Measurements from ENCODE around the gene SCN1B.
"Not testable (repeated sequence)": the region's sequence is repeated elsewhere in the genome, so short reads cannot be mapped to it uniquely, and the experiment has no call there.

SCN1B gene

DNA sequence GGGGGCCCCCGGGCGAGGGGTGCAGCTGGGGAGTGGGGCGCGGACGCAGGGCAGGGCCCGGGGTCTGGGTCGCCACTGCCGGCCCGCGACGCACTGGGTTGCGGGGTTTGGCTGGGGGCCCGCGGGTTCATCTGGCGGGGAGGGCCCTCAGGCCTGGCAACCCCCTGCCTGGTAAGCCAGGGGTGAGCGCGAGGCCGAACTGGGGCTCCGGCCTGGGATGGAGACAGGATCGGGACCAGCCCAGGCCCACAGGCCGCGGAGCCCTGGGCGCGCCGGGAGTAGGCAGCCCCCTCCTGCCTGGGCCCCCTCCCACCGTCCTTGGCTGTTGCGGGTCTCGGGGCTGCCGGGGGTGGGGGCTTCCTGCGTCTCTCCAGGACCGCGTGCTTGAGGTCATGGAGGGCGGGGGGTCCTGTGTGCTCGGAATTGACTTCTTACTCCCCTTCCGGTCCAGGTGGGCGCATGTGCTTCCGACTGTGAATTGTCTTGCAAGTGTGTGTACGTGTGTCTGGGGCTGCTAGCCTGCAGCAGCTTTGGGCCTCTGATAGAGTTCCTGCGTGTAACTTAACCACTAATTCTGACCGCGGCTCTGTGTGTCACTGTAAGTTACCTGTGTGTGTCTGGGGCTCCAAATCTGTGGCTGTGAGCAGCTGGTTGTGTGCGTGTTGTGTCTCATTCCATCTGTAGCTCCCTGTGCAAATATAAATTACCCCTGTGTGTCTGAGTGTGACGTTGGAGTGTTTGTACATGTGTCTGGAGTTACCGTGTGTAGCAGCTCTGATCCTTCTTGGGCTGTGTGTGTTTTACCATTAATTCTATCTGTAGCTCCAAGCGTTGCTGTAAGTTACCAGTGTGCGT, 29.4 kb upstream of the SCN1B start:
- peak in 9 of 56 donors; percentile 6 to 53 (median 20) for DNase-seq

DNA sequence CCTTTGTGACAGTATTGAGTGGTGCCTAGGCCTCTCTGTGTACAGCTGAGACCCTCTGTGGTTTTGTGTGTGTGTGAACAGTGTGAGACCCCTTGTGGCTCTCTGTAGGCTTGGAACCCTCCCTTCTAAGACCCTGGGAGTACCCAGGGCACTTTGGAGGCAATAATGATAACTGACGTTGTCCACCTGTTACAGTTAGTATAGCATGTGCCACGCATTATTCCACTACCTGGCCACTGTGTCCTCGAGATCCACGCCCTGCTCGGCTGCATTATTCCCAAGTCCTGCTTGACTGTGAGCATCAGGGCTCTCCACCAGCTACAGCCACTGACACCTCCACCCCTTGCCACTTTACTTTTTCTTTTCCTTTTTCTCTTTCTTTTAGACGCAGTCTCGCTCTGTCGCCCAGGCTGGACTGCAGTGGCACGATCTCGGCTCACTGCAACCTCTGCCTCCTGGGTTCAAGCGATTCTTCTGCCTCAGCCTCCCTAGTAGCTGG, 28.2 kb upstream of the SCN1B start:
- DNase-seq = no peak

DNA sequence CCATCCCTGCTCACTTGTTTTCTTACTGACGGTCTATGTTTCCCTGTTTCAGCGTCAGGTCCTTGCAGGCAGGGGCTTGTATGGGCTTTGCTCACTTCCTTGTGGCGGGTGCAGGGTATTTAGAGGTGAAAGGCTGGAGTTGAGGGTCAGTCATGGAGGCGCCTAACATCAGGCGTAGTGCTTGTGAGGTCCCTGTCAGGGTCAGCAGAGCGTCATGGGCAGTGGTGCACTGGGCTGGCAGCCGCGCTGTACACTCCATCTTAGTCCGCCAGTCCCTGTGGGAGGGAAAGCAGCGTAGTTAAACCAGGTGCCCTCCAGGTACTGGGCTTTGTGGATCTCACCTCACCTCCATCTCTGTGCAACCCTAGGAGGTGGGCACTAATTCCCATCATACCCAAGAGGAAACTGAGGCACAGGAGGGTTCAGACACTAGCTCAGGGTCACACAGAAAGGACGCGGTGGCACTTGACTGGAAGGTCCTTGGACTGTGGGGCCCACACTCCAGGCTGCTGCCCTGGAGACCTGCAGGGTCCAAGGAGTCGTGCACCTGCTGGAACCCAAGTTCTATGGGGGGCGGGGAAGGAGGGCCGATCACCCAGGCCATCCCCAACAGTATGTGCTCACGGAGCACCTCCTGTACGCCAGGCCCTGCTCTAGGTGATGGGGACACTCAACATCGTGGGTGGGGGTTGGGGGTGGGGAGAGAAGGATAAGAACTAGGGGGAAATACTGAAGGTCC, 25.6 kb upstream of the SCN1B start:
- no peak for DNase-seq

DNA sequence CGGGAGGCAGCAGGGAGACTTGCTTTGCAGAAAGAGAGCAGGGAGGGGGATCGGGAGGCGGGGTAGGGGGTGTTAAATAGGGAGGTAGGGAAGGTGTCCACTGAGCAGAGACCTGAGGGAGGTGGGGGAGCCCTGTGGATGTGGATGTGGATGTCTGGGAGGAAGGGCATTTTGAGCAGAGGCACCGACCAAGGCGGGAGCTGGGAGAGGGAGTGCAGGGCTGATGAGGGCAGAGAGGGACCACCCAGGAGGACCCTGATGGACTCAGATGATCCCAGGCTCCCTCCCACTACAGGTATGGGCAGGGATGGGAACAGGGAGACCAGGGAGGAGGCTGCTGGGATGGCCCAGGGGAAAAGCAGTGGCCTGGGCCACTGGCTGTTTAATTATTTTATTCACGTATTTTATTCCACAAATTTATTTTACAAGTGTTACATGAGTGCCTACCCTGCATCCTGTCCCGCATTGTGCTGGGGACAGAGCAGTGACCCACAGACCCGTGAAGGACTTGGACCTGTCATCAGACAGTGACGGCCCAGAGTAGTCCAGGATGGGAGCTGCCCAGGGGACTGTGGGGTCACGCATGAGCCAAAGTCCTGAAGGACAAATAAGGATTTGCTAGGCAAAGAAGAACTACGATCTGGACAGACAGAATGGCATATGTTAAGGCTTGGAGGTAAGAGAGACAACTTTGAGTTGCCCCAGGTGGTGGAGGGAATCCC, 24.9 kb upstream of the SCN1B start:
- no peak for DNase-seq

DNA sequence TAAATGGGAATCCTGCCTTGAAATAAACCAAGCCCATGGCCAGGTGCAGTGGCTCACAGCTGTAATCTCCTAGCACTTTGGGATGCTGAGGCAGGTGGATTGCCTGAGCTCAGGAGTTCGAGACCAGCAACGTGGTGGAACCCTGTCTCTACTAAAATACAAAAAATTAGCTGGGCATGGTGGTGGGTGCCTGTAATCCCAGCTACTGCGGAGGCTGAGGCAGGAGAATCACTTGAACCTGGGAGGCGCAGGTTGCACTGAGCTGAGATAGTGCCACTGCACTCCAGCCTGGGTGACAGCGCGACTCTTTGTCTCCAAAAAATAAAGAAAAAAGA, 24.3 kb upstream of the SCN1B start:
- not testable (repeated sequence) for DNase-seq

DNA sequence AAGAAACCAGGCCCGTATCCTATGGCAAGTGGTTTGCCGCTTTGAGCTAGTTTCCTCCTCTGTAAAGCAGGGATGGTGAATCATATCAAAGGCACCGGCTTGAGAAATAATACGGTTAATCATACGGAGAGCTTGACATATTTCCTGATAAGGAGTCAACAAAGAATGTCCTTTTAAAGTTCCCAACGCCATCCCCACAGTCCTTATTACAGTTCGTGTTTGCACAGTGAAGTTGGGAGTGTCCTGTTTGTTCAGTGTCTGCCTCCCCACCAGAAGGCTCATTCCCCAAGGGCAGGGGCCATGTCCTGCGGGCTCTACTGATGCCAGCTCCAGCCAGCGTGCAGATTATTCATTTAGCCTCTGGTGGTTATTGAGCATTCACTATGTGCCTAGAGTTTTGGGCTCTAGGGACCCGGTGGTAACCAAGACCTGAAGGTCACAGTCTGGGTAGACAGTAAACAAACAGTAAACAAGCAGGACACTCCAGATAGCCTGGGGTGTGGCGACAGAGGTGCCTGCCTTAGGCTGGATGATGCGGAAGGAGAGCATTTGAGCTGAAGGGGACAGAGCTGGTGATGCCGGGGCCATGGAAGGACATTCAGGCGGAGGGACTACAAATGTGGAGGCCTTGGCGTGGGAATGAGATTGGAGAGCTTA, 23.8 kb upstream of the SCN1B start:
- no peak for DNase-seq

DNA sequence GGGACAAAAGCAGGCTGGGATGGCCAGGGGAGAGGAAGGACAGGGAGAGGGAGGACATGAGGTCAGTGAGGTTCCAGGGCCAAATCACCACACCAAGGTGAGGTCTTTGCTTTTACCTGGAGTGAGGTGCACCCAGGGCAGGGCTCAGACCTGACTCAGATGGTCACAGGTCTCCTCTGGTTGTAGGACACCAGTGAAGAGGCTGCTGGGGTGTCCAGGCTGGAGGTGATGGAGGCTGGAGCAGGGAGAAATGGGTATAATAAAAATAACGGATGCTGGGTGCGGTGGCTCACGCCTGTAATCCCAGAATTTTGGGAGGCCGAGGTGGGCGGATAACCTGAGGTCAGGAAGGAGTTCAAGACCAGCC, 23.3 kb upstream of the SCN1B start:
- no peak for DNase-seq

DNA sequence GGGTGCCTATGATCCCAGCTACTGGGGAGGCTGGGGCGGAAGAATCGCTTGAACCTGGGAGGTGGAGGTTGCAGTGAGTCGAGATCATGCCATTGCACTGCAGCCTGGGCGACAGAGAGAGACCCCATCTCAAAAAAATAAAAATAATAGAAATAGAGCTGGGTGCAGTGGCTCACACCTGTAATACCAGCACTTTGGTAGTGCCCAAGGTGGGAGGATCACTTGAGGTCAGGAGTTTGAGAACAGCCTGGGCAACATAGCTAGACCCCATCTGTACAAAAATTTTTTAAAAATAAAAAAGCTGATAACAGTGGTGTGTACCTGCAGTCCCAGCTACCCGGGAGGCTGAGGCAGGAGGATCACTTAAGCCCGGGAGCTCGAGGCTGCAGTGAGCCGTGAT, 22.8 kb upstream of the SCN1B start:
- not testable (repeated sequence) for DNase-seq

DNA sequence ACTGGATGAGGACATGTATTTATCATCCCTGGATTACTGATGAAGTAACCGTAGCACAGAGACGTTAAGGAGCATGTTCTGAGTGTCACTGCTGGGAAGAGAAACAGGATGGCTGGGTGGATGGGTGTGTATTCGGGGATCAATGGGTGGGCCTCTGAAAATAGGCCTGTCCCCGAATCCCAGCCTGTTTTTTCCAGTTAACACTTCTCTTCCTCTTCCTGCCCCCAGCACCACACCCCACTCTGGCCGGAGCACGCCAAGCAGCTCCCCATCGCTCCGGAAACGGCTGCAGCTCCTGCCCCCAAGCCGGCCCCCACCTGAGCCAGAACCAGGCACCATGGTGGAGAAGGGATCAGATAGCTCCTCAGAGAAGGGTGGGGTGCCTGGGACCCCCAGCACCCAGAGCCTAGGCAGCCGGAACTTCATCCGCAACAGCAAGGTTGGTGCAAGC, 21.4 kb upstream of the SCN1B start:
- DNase-seq = no peak

DNA sequence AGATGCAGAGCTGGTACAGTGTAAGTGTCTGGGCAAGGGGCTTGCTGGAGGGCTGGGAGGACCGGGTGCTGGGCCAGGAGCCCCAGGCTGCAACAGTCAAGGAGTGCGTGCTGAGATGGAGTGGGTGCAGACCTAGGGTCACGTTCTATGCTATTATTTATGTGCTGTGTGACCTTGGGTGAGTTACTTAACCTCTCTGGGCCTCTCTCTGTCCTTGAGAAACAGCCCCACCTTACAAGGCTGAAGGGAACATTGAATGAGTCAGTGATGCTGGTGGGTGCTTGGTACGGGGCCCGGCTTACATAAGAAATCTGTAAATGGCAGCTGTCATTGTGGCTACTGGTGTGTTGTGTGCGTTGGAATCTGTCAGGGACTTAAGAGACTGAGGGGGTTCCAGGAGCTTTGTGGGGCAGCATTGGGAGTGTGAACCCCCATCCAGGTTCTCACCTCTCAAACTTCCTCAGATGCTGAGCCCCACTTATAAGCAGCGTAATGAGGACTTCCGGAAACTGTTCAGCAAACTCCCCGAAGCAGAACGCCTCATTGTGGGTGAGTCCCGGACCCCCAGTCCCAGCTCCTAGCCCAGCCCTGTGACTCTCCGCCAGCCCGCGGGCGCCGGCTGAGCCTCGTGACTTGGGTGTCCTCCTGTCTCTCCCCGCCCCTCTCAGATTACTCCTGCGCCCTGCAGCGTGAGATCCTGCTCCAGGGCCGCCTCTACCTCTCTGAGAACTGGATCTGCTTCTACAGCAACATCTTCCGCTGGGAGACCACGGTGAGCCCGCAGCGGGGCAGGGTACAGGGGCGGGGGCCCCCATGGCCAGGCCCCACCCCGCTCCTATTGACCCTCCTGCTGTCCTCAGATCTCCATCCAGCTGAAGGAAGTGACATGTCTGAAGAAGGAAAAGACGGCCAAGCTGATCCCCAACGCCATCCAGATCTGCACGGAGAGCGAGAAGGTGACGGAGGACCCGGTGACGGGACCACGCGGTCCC, 20.6 kb upstream of the SCN1B start:
- no peak for DNase-seq

DNA sequence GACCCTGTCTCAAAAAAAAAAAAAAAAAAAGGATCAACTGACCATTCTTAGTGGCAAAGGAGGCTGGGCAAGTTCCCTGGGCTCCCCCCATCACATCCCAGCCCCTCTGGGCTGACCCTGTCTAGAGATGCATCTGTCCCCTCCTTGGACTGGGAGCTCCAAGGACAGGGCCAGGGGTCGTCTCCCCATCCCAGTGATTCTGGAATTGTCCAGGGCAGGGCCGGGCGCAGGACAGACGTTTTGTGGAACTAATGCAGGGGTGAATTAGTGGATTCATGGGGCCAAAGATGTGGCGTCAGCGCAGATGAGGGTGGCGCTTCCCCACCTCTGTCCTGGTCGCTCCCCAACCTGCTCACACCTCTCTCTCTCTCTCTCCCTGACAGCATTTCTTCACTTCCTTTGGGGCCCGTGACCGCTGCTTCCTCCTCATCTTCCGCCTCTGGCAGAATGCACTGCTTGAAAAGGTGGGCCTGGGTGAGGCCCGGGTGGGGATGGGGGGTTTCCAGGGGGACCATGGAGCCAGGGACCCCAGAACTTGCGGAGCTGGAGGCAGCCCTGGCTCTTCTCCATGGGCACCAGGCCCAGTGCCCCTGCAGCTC, 19.1 kb upstream of the SCN1B start:
- DNase-seq = no peak

DNA sequence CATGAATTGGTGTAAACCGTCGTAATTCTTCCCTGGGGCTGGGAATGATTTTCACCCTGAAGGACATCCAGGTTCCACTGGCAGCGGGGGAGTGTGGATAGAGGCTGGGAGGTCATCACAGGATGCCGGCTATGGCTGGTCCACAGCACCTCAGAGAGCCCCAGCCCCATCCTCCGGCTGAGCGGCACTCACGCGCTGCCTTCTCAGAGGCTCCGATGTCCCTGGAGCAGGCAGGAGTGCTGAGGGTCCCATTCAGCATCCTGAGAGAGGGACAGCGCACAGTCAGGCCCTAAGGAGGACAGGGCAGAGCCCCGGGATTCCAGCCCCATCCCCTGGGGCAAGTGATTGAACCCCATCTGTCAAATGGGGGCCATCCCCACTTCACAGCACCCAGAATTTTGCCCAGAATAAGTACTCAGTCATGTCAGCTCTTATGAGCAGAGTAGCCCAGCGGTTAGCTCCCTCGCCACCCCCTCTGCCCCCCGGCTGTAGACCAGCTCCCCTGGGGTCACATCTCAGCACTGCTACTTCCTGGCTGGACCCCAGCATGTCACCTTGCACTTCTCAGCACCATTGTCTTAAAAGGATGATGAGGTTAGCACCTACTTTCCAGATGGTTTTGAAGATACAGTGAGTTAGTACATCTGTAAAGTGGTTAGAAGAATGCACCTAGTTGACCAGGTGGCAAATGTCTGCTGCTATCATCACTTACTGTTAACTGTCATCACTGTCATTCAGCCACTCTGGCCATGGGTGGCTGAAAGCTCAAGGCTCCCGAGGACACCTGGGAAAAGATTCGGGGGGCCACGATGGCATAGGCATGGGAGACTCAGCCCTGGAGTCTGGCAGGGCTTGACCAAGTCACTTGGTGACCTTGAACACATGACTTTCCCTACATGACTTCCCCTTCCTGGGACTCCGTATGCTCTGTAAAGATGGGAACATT, 18.3 kb upstream of the SCN1B start:
- no peak for DNase-seq

DNA sequence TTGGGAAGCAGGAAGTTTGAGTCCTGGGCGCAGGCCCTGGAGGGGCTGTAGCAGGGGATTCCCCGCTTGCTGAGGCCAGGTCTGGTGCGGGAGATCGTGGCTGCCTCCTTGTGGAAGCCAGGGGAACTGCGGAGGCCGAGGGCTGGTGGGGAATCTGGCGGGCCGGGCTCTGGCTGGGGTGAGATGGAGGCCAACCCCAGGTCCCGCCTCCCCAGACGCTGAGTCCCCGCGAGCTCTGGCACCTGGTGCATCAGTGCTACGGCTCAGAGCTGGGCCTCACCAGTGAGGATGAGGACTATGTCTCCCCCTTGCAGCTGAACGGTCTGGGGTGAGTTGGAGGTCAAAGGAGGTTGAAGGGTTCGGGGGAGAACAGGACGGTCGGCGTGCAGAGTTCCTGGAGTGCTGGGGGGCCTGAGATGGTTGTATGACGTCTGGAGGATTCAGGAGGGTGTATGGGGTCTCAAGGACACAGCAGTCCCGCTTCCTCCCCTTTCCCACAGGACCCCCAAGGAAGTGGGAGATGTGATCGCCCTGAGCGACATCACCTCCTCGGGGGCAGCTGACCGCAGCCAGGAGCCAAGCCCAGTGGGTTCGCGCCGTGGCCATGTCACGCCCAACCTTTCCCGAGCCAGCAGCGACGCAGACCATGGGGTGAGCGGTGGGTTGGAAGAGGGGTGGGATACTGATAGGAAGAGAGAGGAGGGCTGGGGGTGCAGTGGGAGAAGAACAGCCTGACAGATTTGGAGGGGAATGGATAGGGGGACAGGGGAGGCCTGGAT, 17.0 kb upstream of the SCN1B start:
- peak in 31 of 56 donors; percentile 4 to 61 (median 24) for DNase-seq

DNA sequence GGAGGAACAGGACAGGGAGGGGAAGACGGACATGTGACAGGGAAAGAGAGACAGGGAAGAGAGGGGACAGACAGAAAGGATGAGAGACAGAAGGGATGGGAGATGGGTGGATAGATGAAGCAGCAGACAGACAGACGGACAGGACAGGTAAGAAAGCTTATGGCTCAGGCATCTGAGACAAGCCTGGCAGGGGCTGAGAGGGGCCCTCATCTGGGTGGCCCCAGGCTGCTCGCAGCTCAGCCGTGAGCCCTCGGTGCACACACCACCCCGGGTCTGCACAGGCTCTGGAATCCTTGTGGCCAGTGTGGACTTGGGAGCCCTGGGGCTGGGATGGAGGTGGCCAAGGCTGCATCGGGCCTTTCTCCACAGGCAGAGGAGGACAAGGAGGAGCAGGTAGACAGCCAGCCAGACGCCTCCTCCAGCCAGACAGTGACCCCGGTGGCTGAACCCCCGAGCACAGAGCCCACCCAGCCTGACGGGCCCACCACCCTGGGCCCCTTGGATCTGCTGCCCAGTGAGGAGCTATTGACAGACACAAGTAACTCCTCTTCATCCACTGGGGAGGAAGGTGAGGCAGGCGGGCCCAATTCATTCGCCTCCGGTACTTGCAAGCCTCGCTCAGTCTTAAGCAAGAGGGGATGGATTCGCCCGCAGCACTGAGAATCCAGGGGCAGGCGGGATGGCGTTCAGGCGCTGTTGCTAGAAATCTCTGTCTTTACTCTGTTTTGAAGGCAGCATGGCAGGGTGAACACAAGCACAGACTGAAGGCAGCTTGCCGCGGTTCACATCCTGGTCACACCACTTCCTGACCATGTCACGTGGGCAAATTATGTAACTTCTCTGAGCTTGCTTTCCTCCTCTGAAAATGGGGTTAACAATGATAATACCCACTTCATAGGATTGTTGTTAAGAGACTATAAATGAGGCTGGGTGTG, 16.2 kb upstream of the SCN1B start:
- DNase-seq = no peak

DNA sequence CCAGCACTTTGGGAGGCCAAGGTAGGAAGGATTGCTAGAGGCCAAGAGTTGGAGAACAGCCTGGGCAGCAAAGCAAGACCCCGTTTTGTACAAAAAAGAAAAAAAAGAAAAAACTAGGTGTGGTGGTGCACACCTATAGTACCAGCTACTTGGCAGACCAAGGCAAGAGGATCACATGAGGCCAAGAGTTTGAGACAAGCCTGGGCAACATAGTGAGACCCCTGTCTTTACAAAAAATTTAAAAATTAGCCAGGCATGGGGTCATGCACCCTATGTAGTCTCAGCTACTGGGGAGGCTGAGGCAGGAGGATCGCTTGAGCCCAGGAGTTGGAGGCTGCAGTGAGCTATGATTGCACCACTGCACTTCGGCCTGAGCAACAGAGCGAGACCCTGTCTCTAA, 15.5 kb upstream of the SCN1B start:
- not testable (repeated sequence) for DNase-seq

DNA sequence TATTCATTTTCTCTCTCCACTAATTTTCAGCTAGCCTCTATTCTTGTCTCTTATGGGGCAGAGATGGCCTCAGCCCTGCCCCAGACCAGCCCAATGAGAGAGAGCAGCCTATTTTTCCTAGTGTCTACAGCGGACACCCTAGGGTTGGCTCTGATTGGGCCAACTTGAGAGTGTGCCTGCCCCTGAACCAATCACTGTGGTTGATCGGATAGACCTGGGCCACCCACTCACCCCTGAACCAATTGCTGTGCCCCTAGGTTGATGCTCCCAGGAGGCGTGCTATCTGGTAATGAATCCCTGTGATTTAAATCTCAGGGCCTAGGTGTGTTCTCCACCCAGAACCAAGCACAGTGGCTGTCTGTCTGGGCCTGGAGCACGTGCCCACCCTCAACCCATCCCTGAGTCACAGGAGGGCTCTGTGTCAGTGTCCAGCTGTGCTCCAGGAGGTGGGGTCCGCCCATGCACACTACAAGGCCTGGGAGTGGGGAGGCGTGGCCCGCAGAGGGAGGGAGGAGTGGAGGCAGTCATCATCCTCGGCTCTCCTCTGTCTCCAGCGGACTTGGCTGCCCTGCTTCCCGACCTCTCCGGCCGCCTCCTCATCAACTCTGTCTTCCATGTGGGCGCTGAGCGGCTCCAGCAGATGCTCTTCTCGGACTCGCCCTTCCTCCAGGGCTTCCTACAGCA, 14.9 kb upstream of the SCN1B start:
- DNase-seq = no peak

Measured in amygdala (tissue), 56 donors.